ENCODE results near the gene GNLY.

The GNLY gene

GRCh38 chr2:85721641-85722040 is 27.5 kb downstream of the GNLY start:
- H3K4me2 ChIP-seq (ENCODE audit: low read length), result no peak overlapping the region
- H3K9ac ChIP-seq (ENCODE audit: low read length), result no peak overlapping the region
- no peaks in the 10 kb centered on the region for H3K27me3 ChIP-seq (ENCODE audit: insufficient read depth, low read length)
- H4K20me1 ChIP-seq (ENCODE audit: insufficient read depth, low read length), result no peaks in the 10 kb centered on the region
- H3K36me3 ChIP-seq (ENCODE audit: insufficient read depth, low read length), result no peaks in the 10 kb centered on the region
- H3K27ac ChIP-seq (ENCODE audit: low read depth, low read length, poor library complexity, severe bottlenecking), result no peak overlapping the region
- H3K79me2 ChIP-seq (ENCODE audit: insufficient read depth, low read length), result no peaks in the 10 kb centered on the region
- no peak overlapping the region for H2AFZ ChIP-seq (ENCODE audit: low read length)
- H3K9me3 ChIP-seq (ENCODE audit: low read length), result no peaks in the 10 kb centered on the region
- no peaks in the 10 kb centered on the region for H3F3A ChIP-seq (ENCODE audit: insufficient read depth, low read length)
- no peak overlapping the region for H3K4me3 ChIP-seq (ENCODE audit: low read depth, low read length, poor library complexity, severe bottlenecking)
- no peaks in the 10 kb centered on the region for H3K9me2 ChIP-seq (ENCODE audit: low read depth, low read length)
- TF ChIP-seq EZH2 (IDR thresholded peaks at IDR 0.05; ENCODE audit: borderline replicate concordance, low read length), result no peak
- TF ChIP-seq CTCF (IDR thresholded peaks at IDR 0.05; ENCODE audit: low read length), result no peak
- no peaks in the 10 kb centered on the region for H3K4me1 ChIP-seq (ENCODE audit: insufficient read depth, low read length, severe bottlenecking)

- Histone ChIP-seq H3K9me2 (ENCODE audit: low read depth, low read length) (no peaks in the 10 kb centered on the region), H3K9me3 (ENCODE audit: low read length) (no peaks in the 10 kb centered on the region), H3K4me1 (ENCODE audit: insufficient read depth, low read length, severe bottlenecking) (no peaks in the 10 kb centered on the region), H3K36me3 (ENCODE audit: insufficient read depth, low read length) (no peaks in the 10 kb centered on the region), H3K4me3 (ENCODE audit: low read depth, low read length, poor library complexity, severe bottlenecking) (no peak overlapping the region), H3K27ac (ENCODE audit: low read depth, low read length, poor library complexity, severe bottlenecking) (no peak overlapping the region), H3F3A (ENCODE audit: insufficient read depth, low read length) (no peaks in the 10 kb centered on the region), H3K27me3 (ENCODE audit: insufficient read depth, low read length) (no peaks in the 10 kb centered on the region), H2AFZ (ENCODE audit: low read length) (no peak overlapping the region), H3K79me2 (ENCODE audit: insufficient read depth, low read length) (no peaks in the 10 kb centered on the region), H3K9ac (ENCODE audit: low read length) (no peak overlapping the region), H4K20me1 (ENCODE audit: insufficient read depth, low read length) (no peaks in the 10 kb centered on the region), H3K4me2 (ENCODE audit: low read length) (no peak overlapping the region)
- no peak for TF ChIP-seq CTCF (IDR thresholded peaks at IDR 0.05; ENCODE audit: low read length)
- TF ChIP-seq EZH2 (IDR thresholded peaks at IDR 0.05; ENCODE audit: borderline replicate concordance, low read length), result no peak
Observed at GRCh38 chr2:85722519-85722918, 28.4 kb downstream of the GNLY start.

GRCh38 chr2:85723707-85724360 is 29.7 kb downstream of the GNLY start:
- H3K9me2 ChIP-seq (ENCODE audit: low read depth, low read length), result no peaks in the 10 kb centered on the region
- no peak overlapping the region for H3K9ac ChIP-seq (ENCODE audit: low read length)
- H3K27ac ChIP-seq (ENCODE audit: low read depth, low read length, poor library complexity, severe bottlenecking), result no peak overlapping the region
- H3F3A ChIP-seq (ENCODE audit: insufficient read depth, low read length), result no peaks in the 10 kb centered on the region
- H2AFZ ChIP-seq (ENCODE audit: low read length), result no peak overlapping the region
- TF ChIP-seq EZH2 (IDR thresholded peaks at IDR 0.05; ENCODE audit: borderline replicate concordance, low read length), result no peak
- no peak for TF ChIP-seq CTCF (IDR thresholded peaks at IDR 0.05; ENCODE audit: low read length)
- H4K20me1 ChIP-seq (ENCODE audit: insufficient read depth, low read length), result no peaks in the 10 kb centered on the region
- no peaks in the 10 kb centered on the region for H3K4me1 ChIP-seq (ENCODE audit: insufficient read depth, low read length, severe bottlenecking)
- no peaks in the 10 kb centered on the region for H3K79me2 ChIP-seq (ENCODE audit: insufficient read depth, low read length)
- H3K36me3 ChIP-seq (ENCODE audit: insufficient read depth, low read length), result no peaks in the 10 kb centered on the region
- H3K4me2 ChIP-seq (ENCODE audit: low read length), result no peak overlapping the region
- no peaks in the 10 kb centered on the region for H3K9me3 ChIP-seq (ENCODE audit: low read length)
- no peaks in the 10 kb centered on the region for H3K27me3 ChIP-seq (ENCODE audit: insufficient read depth, low read length)
- no peak overlapping the region for H3K4me3 ChIP-seq (ENCODE audit: low read depth, low read length, poor library complexity, severe bottlenecking)

Measured in OCI-LY1 (cell line).